ENCODE measurements around the gene PRKCQ. TPM values are rescaled to one million over a fixed set of nuclear protein-coding genes. Genes with fewer than 3 reads are reported as not detected.

The PRKCQ gene
- total and polyA plus RNA-seq, 2 experiments from 2014 or later = 0.43 to 0.97 TPM

- Histone ChIP-seq H3K79me2 (no peaks in the 10 kb centered on the region), H3K27me3 (no peaks in the 10 kb centered on the region), H3K9me2 (replicated peaks; ENCODE audit: insufficient read depth) (no peaks in the 10 kb centered on the region), H3K4me2 (no peak overlapping the region), H3K27ac (no peak overlapping the region), H3K9me3 (ENCODE audit: low read depth) (no peaks in the 10 kb centered on the region), H3K36me3 (replicated peaks; ENCODE audit: insufficient read depth, low read depth) (no peaks in the 10 kb centered on the region), H3K4me3 (no peak overlapping the region), H3K4me1 (ENCODE audit: insufficient read depth) (no peaks in the 10 kb centered on the region), H2AFZ (no peak overlapping the region), H4K20me1 (ENCODE audit: insufficient read depth, poor library complexity, severe bottlenecking) (no peaks in the 10 kb centered on the region)
- no peak for DNase-seq (ENCODE audit: low spot score)
- 78% methylated on average over 5 of the region's 5 CpGs for WGBS (ENCODE audit: low lambda C conversion rate, missing lambda C conversion rate)
- TF ChIP-seq EZH2 (IDR thresholded peaks at IDR 0.05; ENCODE audit: borderline replicate concordance) = no peak
- TF ChIP-seq, protein P1, sequence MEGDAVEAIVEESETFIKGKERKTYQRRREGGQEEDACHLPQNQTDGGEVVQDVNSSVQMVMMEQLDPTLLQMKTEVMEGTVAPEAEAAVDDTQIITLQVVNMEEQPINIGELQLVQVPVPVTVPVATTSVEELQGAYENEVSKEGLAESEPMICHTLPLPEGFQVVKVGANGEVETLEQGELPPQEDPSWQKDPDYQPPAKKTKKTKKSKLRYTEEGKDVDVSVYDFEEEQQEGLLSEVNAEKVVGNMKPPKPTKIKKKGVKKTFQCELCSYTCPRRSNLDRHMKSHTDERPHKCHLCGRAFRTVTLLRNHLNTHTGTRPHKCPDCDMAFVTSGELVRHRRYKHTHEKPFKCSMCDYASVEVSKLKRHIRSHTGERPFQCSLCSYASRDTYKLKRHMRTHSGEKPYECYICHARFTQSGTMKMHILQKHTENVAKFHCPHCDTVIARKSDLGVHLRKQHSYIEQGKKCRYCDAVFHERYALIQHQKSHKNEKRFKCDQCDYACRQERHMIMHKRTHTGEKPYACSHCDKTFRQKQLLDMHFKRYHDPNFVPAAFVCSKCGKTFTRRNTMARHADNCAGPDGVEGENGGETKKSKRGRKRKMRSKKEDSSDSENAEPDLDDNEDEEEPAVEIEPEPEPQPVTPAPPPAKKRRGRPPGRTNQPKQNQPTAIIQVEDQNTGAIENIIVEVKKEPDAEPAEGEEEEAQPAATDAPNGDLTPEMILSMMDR (IDR thresholded peaks at IDR 0.05; ENCODE audit: poor library complexity) = no peak
- no peak for TF ChIP-seq EZH2phosphoT487 (IDR thresholded peaks at IDR 0.05; ENCODE audit: low read depth, severe bottlenecking, unreplicated experiment)
Measured at GRCh38 chr10:6537770-6538169, 42.3 kb downstream of the PRKCQ start.

DNA sequence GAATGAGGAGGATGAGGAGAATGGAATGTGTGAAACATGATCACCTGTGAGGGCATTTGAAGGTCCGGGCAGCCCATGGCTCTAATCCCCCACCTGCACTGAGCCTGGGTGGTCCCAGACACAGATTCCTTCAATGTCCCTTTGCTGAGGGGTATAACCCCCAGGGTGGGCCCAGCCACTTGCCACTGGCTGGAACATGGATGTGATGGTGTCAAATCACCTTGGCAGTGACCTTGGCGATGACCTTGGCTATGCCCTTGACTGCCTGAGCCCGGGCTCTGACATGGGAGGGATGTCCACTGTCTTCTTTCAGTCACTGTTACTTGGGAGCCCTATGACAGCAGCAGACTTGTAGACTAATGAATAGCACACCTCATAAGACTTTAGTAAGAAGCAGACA lies 44.0 kb downstream of the PRKCQ start:
- Histone ChIP-seq H3K36me3 (replicated peaks; ENCODE audit: insufficient read depth, low read depth) (no peaks in the 10 kb centered on the region), H3K9me2 (replicated peaks; ENCODE audit: insufficient read depth) (no peaks in the 10 kb centered on the region), H3K4me1 (ENCODE audit: insufficient read depth) (no peaks in the 10 kb centered on the region), H3K27ac (no peak overlapping the region), H3K9me3 (ENCODE audit: low read depth) (no peaks in the 10 kb centered on the region), H3K79me2 (no peaks in the 10 kb centered on the region), H3K4me3 (no peak overlapping the region), H2AFZ (no peak overlapping the region), H3K27me3 (peaks cover 3% of the 10 kb centered on the region), H4K20me1 (ENCODE audit: insufficient read depth, poor library complexity, severe bottlenecking) (no peaks in the 10 kb centered on the region), H3K4me2 (no peak overlapping the region)
- TF ChIP-seq EZH2phosphoT487 (IDR thresholded peaks at IDR 0.05; ENCODE audit: low read depth, severe bottlenecking, unreplicated experiment) (no peak), EZH2 (IDR thresholded peaks at IDR 0.05; ENCODE audit: borderline replicate concordance) (no peak)
- TF ChIP-seq, protein P1 (IDR thresholded peaks at IDR 0.05; ENCODE audit: poor library complexity) = no peak
- WGBS (ENCODE audit: low lambda C conversion rate, missing lambda C conversion rate) = 82% methylated on average over 3 of the region's 3 CpGs
- no peak for DNase-seq (ENCODE audit: low spot score)

DNA sequence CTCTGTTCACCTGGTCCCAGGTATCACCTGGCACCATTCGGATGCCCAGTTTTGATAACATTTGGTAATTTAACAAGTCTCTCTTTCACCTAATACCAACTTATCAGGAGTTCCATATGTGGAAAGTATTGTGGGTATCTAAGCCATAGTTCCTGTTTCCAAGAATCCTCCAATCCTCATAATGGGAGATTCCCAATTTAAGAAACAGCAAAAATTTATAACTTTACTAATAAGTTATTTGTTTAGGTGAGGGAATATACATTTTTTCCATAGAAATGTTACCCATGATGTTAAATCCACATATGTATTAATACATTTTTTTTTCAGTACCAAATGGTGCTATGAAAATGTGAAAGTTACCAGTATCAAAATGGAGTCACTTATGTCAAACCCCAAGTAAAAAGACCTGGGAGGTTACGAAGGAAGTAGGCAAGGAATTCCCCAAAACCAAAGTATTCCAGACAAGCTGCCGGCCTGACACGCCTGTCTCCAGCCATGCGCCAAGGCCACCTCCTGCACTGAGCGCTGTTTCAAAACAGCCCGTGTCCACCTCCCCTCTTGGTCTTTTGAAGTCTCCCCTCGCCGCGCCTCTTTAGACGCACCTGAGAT lies 44.8 kb downstream of the PRKCQ start:
- Histone ChIP-seq H3K79me2 (no peaks in the 10 kb centered on the region), H3K36me3 (replicated peaks; ENCODE audit: insufficient read depth, low read depth) (no peaks in the 10 kb centered on the region), H3K4me3 (no peak overlapping the region), H2AFZ (no peak overlapping the region), H4K20me1 (ENCODE audit: insufficient read depth, poor library complexity, severe bottlenecking) (no peaks in the 10 kb centered on the region), H3K4me2 (no peak overlapping the region), H3K9me3 (ENCODE audit: low read depth) (no peaks in the 10 kb centered on the region), H3K27ac (no peak overlapping the region), H3K9me2 (replicated peaks; ENCODE audit: insufficient read depth) (no peaks in the 10 kb centered on the region), H3K4me1 (ENCODE audit: insufficient read depth) (no peaks in the 10 kb centered on the region), H3K27me3 (peaks cover 3% of the 10 kb centered on the region)
- TF ChIP-seq, protein P1 (IDR thresholded peaks at IDR 0.05; ENCODE audit: poor library complexity) = no peak
- TF ChIP-seq EZH2phosphoT487 (IDR thresholded peaks at IDR 0.05; ENCODE audit: low read depth, severe bottlenecking, unreplicated experiment) (no peak), EZH2 (IDR thresholded peaks at IDR 0.05; ENCODE audit: borderline replicate concordance) (no peak)
- 93% methylated on average over 11 of the region's 11 CpGs for WGBS (ENCODE audit: low lambda C conversion rate, missing lambda C conversion rate)
- DNase-seq (ENCODE audit: low spot score) = no peak

Measured in hepatocyte (in vitro differentiated cells).